Heart right ventricle (tissue), 16 donors: Measurements from ENCODE around the gene NXPH2. TPM values are rescaled to one million over a fixed set of nuclear protein-coding genes. Genes with fewer than 3 reads are reported as not detected.

Experiments used
- ATAC-seq, 8 donors: fragments of 200-7000 bp; cut with Tn5 transposase; one replicate each; pipeline ENCODE4 v1.9.1; 2020; ENCODE audit warnings: mild to moderate bottlenecking in 8 of 8, moderate library complexity in 8 of 8, moderate number of reproducible peaks in 1 of 8
- DNase-seq, 2 donors: peaks; one replicate each; pipeline ENCODE4 v3.0.0-alpha.2; 2020
- H3K27ac ChIP-seq, 10 donors: fragments of 200-600 bp; sonication (generic) in 2 of 10; one replicate each; pipeline versions ENCODE4 v1.5.0 to v1.8.0; 2020 to 2022; ENCODE audit warnings: mild to moderate bottlenecking in 3 of 10
- H3K27me3 ChIP-seq, 7 donors: fragments of 200-600 bp; one replicate each; pipeline ENCODE4 v1.8.0; 2021 to 2022; ENCODE audit warnings: mild to moderate bottlenecking in 2 of 7
- H3K36me3 ChIP-seq, 9 donors: fragments of 200-600 bp; sonication (generic) in 1 of 9; one replicate each; pipeline versions ENCODE4 v1.5.0 to v1.8.0; 2020 to 2022; ENCODE audit warnings: mild to moderate bottlenecking in 2 of 9
- H3K4me1 ChIP-seq, 9 donors: fragments of 200-600 bp; sonication (generic) in 1 of 9; one replicate each; pipeline versions ENCODE4 v1.5.0 to v1.8.0; 2020 to 2022; ENCODE audit warnings: mild to moderate bottlenecking in 4 of 9
- H3K4me3 ChIP-seq, 10 donors: fragments of 200-600 bp; sonication (generic) in 2 of 10; one replicate each; pipeline versions ENCODE4 v1.5.0 to v1.8.0; 2020 to 2022; ENCODE audit warnings: mild to moderate bottlenecking in 7 of 10, moderate library complexity in 2 of 10
- H3K9me3 ChIP-seq, 11 donors: fragments of 200-600 bp in 10 of 11; sonication (generic) in 2 of 11; one replicate each; pipeline versions ENCODE4 v1.5.0 to v1.8.0; 2013 to 2022; ENCODE audit warnings: mild to moderate bottlenecking in 2 of 11, control low read depth in 1 of 11, moderate library complexity in 1 of 11
- CTCF ChIP-seq, 9 donors: fragments of 200-600 bp; sonication (generic) in 2 of 9; IDR thresholded peaks; one replicate each; pipeline versions ENCODE4 v1.5.0 to v1.8.0; 2021 to 2022; ENCODE audit warnings: antibody characterized with exemption in 9 of 9, mild to moderate bottlenecking in 5 of 9, moderate library complexity in 1 of 9
- WGBS, 2 donors: extraction: QIAGEN DNeasy Blood & Tissue Kit; methylation state at CpG; one replicate each; pipeline ENCODE4 v1.1.7; 2013; ENCODE audit warnings: inconsistent platforms in 1 of 2; 5-methylcytosine and 5-hydroxymethylcytosine counted together
- intact Hi-C, 10 donors: fragments of 100-400 bp; cut with DNase I; formaldehyde crosslinking; loops; one replicate each; pipeline versions ENCODE4 v1.11.1 to v1.14.2; 2022
- polyA plus RNA-seq, 2 donors: library from polyadenylated mRNA; stranded (reverse); fragments of 200-250 nt; gene quantifications; one replicate each; pipeline ENCODE4 v1.2.3, GENCODE V29; 2013
- total RNA-seq, 10 donors: library from RNA; stranded (reverse); fragmentation: NEBNext Ultra II Directional in 3 of 10; extraction: Animal tissue kit (Norgen Biotek cat#: 25700) in 3 of 10; gene quantifications; one replicate each; pipeline versions ENCODE4 v1.2.1 to v1.2.4, GENCODE V29; 2021 to 2023
- donor health status: Arrhythmogenic right ventricular cardiomyopathy.
- donor health status: ischemic (EF 13 %, LVEDD 7.1; RV severe dilation, severe dysfunction).
- donor health status: healthy with polysubstance abuse.
- donor health status: DM: no; HTN: yes; CAD: no.
- donor health status: DM: no; HTN: no; CAD: no.
- donor health status: ischemic (EF 25% LVEDD 6.9; RV normal size, moderate dysfunction).
- donor health status: ischemic (EF 25% LVEDD 5.7; RV mildly dilated, moderate dysfunction).
- donor health status: healthy.
- donor health status: DM: yes; HTN: yes; CAD: no.
- donor health status: Ischemic cardiomyopathy.
- donor health status: ischemic (EF 35%, LVEDD 5.7; RV mildly dilated, moderate dysfunction).
- donor health status: nonischemic (EF 11% LVEDD 7.7; RV severe dilation, severe dysfunction).
- donor health status: DM: yes; HTN: yes; CAD: no.
- donor health status: PGD.
- donor health status: ischemic (EF 29% LVEDD 5.4; RV normal size, mild dysfunction).
- donor health status: nonischemic (EF 23%, LVEDD 6.1; RV moderate dilation, normal function).

Gene NXPH2
- total and polyA plus RNA-seq, 12 donors = not detected

GRCh38 chr2:138621139-138621538, 159.1 kb downstream of the NXPH2 start:
- intact Hi-C loops = no loop called here
- 78 to 84% methylated on average over 3 of the region's 3 CpGs for WGBS, 2 donors
- no peak for ATAC-seq

GRCh38 chr2:138620431-138620830, 159.8 kb downstream of the NXPH2 start:
- Histone ChIP-seq H3K4me1 (no peaks in the 10 kb centered on the region), H3K27ac (peak overlapping the region in 1 of 10 donors; percentile 47), H3K9me3 (no peaks in the 10 kb centered on the region), H3K27me3 (peaks cover 0 to 1% (median 0%) of the 10 kb centered on the region in 7 donors), H3K4me3 (no peak overlapping the region), H3K36me3 (no peaks in the 10 kb centered on the region)
- ATAC-seq (no peak), DNase-seq (no peak)
- intact Hi-C loops = no loop called here
- 71 to 82% methylated on average over 2 of the region's 2 CpGs for WGBS, 2 donors
- no peak for TF ChIP-seq CTCF (IDR thresholded peaks at IDR 0.05)

More at GRCh38 chr2:138621139-138621538, 159.1 kb downstream of the NXPH2 start:
- Histone ChIP-seq H3K9me3 (no peaks in the 10 kb centered on the region), H3K27me3 (no peaks in the 10 kb centered on the region), H3K4me3 (no peak overlapping the region), H3K27ac (no peak overlapping the region), H3K4me1 (no peaks in the 10 kb centered on the region), H3K36me3 (no peaks in the 10 kb centered on the region)
- no peak for TF ChIP-seq CTCF (IDR thresholded peaks at IDR 0.05)
- no peak for DNase-seq
